Activated naive CD4-positive, alpha-beta T cell treated with anti-CD3 and anti-CD28 coated beads, Interleukin-2, amount 50 U/mL, for 72 hours (primary cell): Measurements from ENCODE around the gene POU2F2. TPM values are rescaled to one million over a fixed set of nuclear protein-coding genes. Genes with fewer than 3 reads are reported as not detected.

Experiments used
- ATAC-seq, 2 donors: fragments of 150-1000 bp; cut with Tn5 transposase; 2 replicates each; pipeline ENCODE4 v1.10.0; 2021; ENCODE audit warnings: mild to moderate bottlenecking in 2 of 2, moderate library complexity in 2 of 2
- DNase-seq, 2 donors: peaks; one replicate each; pipeline ENCODE4 v3.0.0; 2021 to 2022; ENCODE audit warnings: low spot score in 2 of 2
- H3K27ac Mint-ChIP-seq, 2 donors: one replicate each; pipeline ENCODE4 v1.8.0; 2022; ENCODE audit warnings: mild to moderate bottlenecking in 2 of 2, mixed read lengths in 2 of 2
- H3K36me3 Mint-ChIP-seq, 2 donors: one replicate each; pipeline ENCODE4 v1.8.0; 2022; ENCODE audit warnings: mixed read lengths in 2 of 2
- H3K9me3 Mint-ChIP-seq, 2 donors: one replicate each; pipeline ENCODE4 v1.8.0; 2022; ENCODE audit warnings: mixed read lengths in 2 of 2
- total RNA-seq, 2 donors: library from RNA; stranded (reverse); gene quantifications; one replicate each; pipeline ENCODE4 v1.2.3, GENCODE V29; 2022

Gene POU2F2
- total RNA-seq, 2 donors from 2014 or later, result 34.2 to 39.6 TPM

DNA sequence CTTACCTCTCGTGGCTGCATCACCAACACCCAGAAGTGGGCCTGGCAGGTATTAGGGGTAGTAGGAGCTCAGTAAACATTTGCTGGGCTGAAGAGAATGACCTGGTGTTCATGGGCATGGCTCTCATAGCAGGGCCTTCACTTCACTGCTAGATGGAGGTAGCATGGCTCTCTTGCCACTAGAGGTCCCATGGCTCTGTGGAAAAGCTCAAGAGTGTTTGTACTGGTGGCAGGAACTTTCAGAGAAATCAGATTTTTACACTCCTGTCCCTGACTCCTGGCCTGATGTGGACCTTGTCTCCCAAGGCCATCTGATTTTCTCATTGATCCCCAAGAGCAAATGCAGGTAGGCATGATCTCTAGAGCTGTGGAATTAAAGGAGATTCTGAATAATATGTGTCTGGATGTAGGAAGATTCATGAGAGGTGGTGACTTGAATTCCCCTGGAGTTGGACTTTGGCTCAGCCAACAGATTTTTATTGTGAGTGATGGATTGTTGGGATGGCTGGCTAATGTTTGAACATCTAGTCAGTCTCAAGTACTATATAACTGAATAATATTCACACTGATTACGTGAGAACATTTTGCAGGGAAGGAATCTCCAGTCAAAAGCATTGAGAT lies 50.6 kb downstream of the POU2F2 start:
- peaks cover 5 to 18% of the 10 kb centered on the region in 2 donors for H3K36me3 Mint-ChIP-seq
- ATAC-seq (peak; percentile 30 to 55), DNase-seq (no peak)
- no peaks in the 10 kb centered on the region for H3K9me3 Mint-ChIP-seq
- peak overlapping the region in 1 of 2 donors; percentile 88 for H3K27ac Mint-ChIP-seq

DNA sequence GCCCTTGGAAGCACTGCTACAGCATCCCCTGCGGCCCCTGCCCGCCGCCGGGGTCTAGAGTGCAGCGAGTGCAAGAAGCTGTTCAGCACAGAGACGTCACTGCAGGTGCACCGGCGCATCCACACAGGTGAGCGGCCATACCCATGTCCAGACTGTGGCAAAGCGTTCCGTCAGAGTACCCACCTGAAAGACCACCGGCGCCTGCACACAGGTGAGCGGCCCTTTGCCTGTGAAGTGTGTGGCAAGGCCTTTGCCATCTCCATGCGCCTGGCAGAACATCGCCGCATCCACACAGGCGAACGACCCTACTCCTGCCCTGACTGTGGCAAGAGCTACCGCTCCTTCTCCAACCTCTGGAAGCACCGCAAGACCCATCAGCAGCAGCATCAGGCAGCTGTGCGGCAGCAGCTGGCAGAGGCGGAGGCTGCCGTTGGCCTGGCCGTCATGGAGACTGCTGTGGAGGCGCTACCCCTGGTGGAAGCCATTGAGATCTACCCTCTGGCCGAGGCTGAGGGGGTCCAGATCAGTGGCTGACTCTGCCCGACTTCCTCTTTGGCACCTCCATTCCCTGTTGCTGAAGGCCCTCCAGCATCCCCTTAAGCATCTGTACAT lies 51.4 kb downstream of the POU2F2 start:
- DNase-seq (no peak), ATAC-seq (no peak)
- peaks cover 13 to 24% of the 10 kb centered on the region in 2 donors for H3K36me3 Mint-ChIP-seq
- no peaks in the 10 kb centered on the region for H3K9me3 Mint-ChIP-seq
- H3K27ac Mint-ChIP-seq, result peak overlapping the region in 1 of 2 donors; percentile 51

DNA sequence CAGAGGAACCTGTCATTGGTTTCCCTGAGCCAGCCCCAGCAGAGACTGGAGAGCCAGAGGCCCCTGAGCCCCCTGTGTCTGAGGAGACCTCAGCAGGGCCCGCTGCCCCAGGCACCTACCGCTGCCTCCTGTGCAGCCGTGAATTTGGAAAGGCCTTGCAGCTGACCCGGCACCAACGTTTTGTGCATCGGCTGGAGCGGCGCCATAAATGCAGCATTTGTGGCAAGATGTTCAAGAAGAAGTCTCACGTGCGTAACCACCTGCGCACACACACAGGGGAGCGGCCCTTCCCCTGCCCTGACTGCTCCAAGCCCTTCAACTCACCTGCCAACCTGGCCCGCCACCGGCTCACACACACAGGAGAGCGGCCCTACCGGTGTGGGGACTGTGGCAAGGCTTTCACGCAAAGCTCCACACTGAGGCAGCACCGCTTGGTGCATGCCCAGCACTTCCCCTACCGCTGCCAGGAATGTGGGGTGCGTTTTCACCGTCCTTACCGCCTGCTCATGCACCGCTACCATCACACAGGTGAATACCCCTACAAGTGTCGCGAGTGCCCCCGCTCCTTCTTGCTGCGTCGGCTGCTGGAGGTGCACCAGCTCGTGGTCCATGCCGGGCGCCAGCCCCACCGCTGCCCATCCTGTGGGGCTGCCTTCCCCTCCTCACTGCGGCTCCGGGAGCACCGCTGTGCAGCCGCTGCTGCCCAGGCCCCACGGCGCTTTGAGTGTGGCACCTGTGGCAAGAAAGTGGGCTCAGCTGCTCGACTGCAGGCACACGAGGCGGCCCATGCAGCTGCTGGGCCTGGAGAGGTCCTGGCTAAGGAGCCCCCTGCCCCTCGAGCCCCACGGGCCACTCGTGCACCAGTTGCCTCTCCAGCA lies 52.1 kb downstream of the POU2F2 start:
- Mint-ChIP-seq H3K27ac (no peak overlapping the region), H3K36me3 (peaks cover 21 to 31% of the 10 kb centered on the region in 2 donors), H3K9me3 (no peaks in the 10 kb centered on the region)
- no peak for ATAC-seq
- DNase-seq, result no peak

DNA sequence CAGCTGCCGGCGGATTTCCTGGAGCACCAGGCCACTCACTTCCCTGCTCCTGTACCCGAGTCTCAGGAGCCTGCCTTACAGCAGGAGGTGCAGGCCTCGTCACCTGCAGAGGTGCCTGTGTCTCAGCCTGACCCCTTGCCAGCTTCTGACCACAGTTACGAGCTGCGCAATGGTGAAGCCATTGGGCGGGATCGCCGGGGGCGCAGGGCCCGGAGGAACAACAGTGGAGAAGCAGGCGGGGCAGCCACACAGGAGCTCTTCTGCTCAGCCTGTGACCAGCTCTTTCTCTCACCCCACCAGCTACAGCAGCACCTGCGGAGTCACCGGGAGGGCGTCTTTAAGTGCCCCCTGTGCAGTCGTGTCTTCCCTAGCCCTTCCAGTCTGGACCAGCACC lies 53.0 kb downstream of the POU2F2 start:
- H3K9me3 Mint-ChIP-seq, result no peaks in the 10 kb centered on the region
- peak overlapping the region; percentile 38 to 51 for H3K27ac Mint-ChIP-seq
- DNase-seq, result no peak
- ATAC-seq, result no peak
- H3K36me3 Mint-ChIP-seq, result peaks cover 22 to 33% of the 10 kb centered on the region in 2 donors

DNA sequence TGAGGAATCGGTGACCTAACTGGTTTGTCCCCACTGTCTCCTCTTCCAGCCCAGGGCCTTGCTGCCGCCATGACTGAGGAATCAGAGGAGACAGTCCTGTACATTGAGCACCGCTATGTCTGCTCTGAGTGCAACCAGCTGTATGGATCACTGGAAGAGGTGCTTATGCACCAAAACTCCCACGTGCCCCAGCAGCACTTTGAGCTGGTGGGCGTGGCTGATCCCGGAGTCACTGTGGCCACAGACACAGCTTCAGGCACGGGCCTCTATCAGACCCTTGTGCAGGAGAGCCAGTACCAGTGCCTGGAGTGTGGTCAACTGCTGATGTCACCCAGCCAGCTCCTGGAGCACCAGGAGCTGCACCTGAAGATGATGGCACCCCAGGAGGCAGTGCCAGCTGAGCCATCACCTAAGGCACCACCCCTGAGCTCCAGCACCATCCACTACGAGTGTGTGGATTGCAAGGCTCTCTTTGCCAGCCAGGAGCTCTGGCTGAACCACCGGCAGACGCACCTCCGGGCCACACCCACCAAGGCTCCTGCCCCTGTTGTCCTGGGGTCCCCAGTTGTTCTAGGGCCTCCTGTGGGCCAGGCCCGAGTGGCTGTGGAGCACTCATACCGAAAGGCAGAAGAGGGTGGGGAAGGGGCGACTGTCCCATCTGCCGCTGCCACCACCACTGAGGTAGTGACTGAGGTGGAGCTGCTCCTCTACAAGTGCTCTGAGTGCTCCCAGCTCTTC lies 53.5 kb downstream of the POU2F2 start:
- peaks cover 22 to 33% of the 10 kb centered on the region in 2 donors for H3K36me3 Mint-ChIP-seq
- ATAC-seq, result no peak
- H3K27ac Mint-ChIP-seq, result peak overlapping the region; percentile 96 to 99
- DNase-seq, result no peak
- no peaks in the 10 kb centered on the region for H3K9me3 Mint-ChIP-seq

DNA sequence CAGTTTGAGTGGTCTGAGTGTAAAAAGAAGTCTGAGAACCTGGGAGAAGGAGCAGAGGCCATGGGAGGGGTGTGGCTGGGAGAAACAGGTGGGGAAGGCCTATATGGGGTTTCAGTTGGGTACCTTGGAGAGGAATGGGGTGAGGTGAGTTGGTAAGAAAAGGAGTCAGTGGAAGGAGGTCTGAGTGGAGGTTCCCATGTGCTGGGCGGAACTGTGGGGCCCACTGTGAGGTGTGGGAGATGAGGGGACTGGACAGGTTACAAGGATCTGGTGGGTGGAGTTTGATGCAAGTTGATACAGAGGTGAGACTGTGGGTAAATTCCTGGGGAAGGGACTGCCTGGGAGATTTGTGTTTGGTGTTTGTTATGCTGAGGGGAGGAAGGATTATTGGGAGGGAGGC lies 54.2 kb downstream of the POU2F2 start:
- ATAC-seq (no peak), DNase-seq (no peak)
- H3K36me3 Mint-ChIP-seq, result peaks cover 22 to 33% of the 10 kb centered on the region in 2 donors
- H3K9me3 Mint-ChIP-seq, result no peaks in the 10 kb centered on the region
- peak overlapping the region; percentile 96 to 99 for H3K27ac Mint-ChIP-seq

DNA sequence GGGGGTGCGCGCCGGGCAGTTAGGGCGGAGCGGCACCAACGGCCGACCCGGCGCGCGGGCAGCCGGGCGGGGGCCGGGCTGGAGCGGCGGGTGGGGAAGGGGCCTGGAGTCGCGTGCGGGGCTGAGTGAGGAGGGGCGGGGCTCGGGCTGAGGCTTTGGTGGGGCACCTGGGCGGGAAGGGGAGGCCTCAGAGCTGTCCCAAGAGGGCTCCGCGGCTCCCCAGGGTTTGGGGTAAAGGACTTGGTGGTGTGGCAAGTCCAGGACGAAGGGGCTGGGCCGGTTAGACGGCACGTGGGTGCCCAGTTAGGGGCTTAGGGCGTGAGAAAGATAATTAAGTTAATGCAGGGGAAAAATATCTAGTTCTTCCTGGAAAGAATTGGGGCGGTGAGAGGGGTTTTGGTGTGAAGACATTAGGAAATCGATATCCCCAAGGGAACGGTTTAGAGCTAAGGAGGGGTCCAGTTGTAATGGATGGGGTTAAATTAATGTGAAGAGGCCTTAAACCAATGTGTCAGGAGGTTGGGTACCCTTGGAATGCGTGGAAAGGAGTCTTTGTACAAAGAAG lies 55.8 kb downstream of the POU2F2 start:
- DNase-seq (no peak), ATAC-seq (no peak)
- no peaks in the 10 kb centered on the region for H3K9me3 Mint-ChIP-seq
- H3K27ac Mint-ChIP-seq, result peak overlapping the region; percentile 96 to 99
- peaks cover 22 to 33% of the 10 kb centered on the region in 2 donors for H3K36me3 Mint-ChIP-seq

DNA sequence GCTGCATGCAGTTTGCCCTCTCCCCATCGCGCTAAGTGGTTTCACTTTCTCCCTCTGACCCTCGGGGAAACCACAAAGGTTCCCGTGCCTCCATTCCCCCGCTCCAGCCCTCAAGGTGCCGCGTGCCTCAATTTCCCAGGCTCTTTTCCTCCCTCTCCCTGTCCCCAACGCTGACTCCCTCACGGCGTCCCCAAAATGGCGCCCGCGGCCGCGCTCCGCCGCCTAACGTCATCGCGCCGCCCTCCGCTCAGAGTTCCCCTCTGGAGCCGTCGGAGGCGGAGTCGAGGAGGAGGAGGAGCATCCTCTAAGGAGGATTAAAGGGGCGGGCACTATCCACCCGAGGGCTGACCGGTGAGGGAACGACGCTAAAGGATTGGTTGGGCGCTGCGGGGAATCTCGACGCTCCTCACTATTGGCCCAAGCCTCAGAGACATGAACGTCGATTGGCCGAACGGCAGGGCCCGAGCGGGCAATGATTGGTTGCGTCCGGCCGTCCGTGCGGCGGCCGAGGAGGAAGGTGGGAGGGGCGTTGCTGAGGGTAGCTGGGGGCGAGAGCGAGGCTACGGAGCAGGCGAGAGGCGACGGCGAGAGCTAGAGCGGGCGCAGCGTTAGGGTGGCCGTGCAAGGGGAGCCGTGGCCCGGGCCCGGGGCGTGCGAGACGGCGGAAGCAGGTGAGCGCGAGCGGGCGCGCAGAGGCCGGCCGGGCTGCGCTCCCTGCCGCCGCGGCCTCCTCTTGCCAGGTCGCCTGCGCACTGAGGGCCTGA lies 56.4 kb downstream of the POU2F2 start, which contains the start of gene ZNF574:
ZNF574 (plus strand) TSS at position 551 of the 764 bp plus-strand sequence. CDS start 2,441 bp downstream, outside the sequence.
- DNase-seq (peak; percentile 97 to 98), ATAC-seq (peak; percentile 96 to 97)
- Mint-ChIP-seq H3K27ac (peak within 1 kb of the TSS; percentile 98 to 99), H3K9me3 (no peaks in the 10 kb centered on the region), H3K36me3 (peaks cover 22 to 33% of the 10 kb centered on the region in 2 donors)

DNA sequence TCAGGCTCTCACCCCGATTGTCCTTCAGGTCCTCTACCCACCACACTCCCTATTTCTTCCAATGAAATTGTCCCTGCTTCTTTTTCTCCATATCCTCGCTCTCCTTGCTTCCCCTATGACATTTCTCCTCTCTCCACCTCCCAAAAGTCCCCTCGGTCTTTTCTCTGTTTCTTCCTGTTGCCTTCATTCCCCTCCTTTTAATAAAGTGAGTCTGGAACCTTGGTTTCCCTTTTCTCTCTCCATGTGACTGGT lies 57.0 kb downstream of the POU2F2 start:
- Mint-ChIP-seq H3K36me3 (peaks cover 22 to 33% of the 10 kb centered on the region in 2 donors), H3K9me3 (no peaks in the 10 kb centered on the region), H3K27ac (peak overlapping the region; percentile 98 to 99)
- no peak for DNase-seq
- ATAC-seq, result peak in 1 of 2 donors; percentile 0

DNA sequence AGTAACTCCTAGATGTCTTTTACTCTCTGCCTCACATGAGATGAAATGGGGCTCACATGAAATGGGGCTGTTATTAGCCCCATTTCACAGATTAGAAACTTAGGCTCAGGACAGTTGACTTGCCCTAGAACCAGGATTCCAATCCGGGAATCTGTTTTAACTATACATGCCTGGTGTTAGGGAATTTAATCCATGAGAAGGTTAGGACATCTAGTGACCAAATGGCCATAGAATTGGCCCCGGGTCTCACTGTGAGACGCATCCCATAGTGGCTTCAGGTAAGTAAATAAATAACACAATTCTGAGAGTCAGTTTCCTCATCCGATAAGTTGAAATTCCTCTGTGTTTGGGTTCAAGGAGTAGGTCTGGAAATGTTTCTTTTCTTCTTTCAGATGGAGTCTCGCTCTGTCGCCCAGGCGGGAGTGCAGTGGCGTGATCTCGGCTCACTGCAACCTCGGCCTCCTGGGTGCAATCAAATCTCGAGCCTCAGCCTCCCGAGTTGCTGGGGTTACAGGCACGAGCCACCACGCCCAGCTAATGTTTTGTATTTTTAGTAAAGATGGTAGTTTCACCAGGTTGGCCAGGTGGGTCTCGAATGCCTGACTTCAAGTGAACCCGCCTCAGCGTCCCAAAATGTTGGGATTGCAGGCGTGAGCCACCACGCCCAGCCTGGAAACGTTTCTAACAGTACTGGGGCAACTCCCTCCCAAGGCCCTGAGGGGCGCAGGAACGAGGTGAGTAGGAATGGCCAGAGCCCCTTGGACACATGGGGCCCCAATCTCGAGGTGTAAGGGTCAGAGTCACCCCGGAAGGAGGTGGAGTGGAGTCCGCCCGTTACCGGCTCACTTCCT lies 57.5 kb downstream of the POU2F2 start:
- ATAC-seq (no peak), DNase-seq (peak in 1 of 2 donors; percentile 20)
- no peaks in the 10 kb centered on the region for H3K9me3 Mint-ChIP-seq
- peaks cover 22 to 33% of the 10 kb centered on the region in 2 donors for H3K36me3 Mint-ChIP-seq
- peak overlapping the region; percentile 98 to 99 for H3K27ac Mint-ChIP-seq

DNA sequence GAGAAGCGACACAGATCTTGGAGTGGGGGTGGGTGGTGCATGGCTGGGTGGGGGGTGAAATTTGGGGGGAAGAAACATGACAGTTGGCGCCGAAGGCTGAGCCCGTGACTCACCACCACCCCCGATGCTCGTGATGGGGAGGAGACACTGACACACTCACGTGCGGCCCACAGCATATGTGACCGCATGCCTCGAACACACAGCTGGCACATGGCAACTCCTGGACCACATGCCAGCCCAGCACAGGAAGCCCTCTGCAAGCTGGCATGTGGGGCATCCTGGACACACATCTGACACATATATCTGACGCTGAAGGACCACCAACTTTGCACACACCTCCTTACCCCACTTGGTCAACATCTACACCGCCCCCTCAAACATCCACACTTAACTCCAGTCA lies 61.0 kb downstream of the POU2F2 start:
- no peak for ATAC-seq
- Mint-ChIP-seq H3K36me3 (peaks cover 11 to 12% of the 10 kb centered on the region in 2 donors), H3K27ac (peak overlapping the region in 1 of 2 donors; percentile 1), H3K9me3 (no peaks in the 10 kb centered on the region)
- no peak for DNase-seq

DNA sequence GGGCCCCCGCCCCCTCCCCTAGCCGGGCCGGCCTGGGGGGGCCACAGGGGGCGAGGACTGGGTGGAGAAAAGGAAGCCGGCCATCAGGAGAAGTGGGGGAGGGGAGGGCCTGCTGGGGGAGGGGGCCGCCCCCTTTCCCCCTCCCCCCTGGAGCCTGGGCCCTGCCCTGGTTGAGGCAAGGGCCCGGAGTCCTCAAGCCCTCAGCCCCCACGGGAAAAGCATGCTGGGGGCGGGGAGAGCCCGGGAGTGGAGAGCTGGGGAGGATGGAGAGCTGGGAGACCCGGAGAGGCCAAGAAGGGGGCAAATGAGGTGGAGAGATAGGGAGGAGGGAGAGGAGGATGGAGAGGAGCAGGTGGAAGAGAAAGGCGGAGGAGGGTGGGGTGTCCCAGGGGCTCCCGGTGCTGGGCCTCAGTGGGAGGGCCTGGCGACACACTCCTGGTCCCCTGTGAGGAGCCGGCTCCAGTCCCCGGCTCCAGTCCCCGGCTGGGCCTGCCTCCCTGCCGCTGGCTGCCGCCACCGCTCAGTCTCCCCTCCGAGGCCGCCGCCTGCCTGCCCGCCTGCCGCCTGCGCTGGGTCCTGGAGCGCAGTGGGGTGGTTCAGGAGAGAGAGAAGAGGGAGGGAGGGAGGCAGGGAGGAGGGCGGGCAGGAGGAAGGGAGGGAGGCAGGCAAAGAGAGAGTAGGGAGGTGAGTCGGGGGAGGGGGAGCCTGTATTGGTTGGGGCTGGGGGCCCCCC lies 62.5 kb downstream of the POU2F2 start, which contains the start of gene GRIK5:
GRIK5 (minus strand) TSS at position 588 of the 733 bp plus-strand sequence. CDS start 4,436 bp downstream, outside the sequence.
- DNase-seq (no peak), ATAC-seq (peak; percentile 14 to 19)
- no peaks in the 10 kb centered on the region for H3K36me3 Mint-ChIP-seq
- H3K27ac Mint-ChIP-seq, result peak within 1 kb of the TSS in 1 of 2 donors; percentile 7
- H3K9me3 Mint-ChIP-seq, result no peaks in the 10 kb centered on the region

DNA sequence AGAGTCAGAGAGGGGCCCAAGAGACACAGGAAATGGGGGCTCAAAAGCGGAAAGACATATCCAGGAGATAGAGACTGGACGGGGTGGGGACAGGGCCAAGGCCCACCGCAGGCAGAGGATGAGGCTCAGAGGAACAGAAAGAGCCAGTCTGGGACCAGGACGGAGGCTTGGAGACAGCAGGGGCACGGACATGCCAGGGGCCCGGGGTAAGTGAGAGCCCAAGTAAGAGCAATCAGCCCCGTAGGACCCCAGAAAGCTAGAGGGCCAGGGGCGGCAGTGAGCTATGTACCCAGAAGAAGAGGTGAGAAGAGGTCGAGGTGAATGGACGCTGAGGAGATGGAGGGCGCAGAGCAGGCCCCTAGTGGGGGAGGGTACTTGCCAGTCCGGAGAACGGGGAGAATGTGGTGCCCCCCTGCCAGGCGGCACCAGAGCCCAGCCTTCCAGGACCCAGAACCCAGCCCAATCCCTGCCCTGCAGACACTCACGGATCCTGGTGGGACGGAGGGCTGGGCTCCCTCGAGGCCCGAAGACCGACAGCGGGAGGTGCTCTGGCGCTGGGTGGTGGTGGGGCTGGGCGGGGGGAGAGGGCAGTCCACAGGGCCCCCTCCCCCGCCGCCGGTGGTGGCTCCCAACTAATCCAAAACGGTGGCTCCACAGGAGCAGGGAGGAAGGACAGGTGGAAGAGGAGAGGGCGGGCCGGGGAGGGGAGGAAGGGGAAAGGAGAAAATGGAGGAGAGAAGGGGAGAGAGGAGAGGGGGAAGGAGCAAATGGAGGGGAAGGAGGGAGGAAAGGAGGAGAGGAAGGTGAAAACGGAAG lies 63.3 kb downstream of the POU2F2 start:
- no peaks in the 10 kb centered on the region for H3K9me3 Mint-ChIP-seq
- ATAC-seq, result no peak
- H3K27ac Mint-ChIP-seq, result no peak overlapping the region
- H3K36me3 Mint-ChIP-seq, result no peaks in the 10 kb centered on the region
- DNase-seq, result no peak

DNA sequence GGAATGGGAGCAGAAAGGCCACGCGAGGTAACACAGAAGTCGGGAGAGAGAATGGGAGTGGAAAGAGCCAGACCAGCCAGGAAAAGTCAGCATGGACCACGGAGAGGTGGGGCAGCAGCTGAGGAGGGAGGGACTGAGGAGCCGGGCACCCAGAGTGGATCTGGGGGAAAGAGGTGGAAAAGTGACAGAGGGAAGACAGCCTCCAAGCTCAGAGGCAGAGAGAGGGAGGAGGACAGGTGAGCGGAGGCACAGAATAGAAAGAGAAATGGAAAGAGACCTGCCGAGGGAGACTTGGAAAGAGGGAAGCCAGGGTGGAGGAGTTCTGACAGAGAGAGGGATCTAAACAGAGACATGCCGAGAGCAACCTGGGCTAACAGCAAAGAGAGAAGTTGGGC lies 63.9 kb downstream of the POU2F2 start:
- no peak overlapping the region for H3K27ac Mint-ChIP-seq
- H3K36me3 Mint-ChIP-seq, result no peaks in the 10 kb centered on the region
- ATAC-seq, result no peak
- H3K9me3 Mint-ChIP-seq, result no peaks in the 10 kb centered on the region
- DNase-seq, result no peak
